Spleen (tissue), 7 donors: ENCODE measurements around the gene MUS81.

ENCODE experiments used
- CTCF ChIP-seq, 11 experiments: fragments of 200-600 bp in 7 of 11; fragments of 450-650 bp in 4 of 11; sonication (generic) in 4 of 11; IDR thresholded peaks in 8 of 11; conservative IDR thresholded peaks in 3 of 11; 1 replicate in 7 of 11; 2 replicates in 4 of 11; pipeline versions ENCODE4 v1.4.0 to v1.8.0; 2016 to 2021; ENCODE audit warnings: antibody characterized with exemption in 11 of 11, inconsistent platforms in 4 of 11, mild to moderate bottlenecking in 1 of 11
- POLR2A ChIP-seq, 3 donors: fragments of 450-650 bp; IDR thresholded peaks; one replicate each; pipeline ENCODE4 v1.5.1; 2017; ENCODE audit warnings: antibody characterized with exemption in 3 of 3, mild to moderate bottlenecking in 1 of 3
- POLR2AphosphoS5 ChIP-seq, 3 donors: sonication (generic); formaldehyde crosslinking; IDR thresholded peaks; one replicate each; pipeline ENCODE4 v1.5.1; 2017; ENCODE audit warnings: antibody characterized with exemption in 3 of 3
- donor health status: DM: no; HTN: no; CAD: no; lungs with moderate emphysema.
- donor health status: DM: no; HTN: no; CAD: no.
- donor health status: DM: no; HTN: no; CAD: no.

GRCh38 chr11:65855927-65856363, 4.3 kb upstream of the MUS81 start:
- TF ChIP-seq CTCF (IDR thresholded peaks at IDR 0.05 in 8 of 11, conservative IDR thresholded peaks at IDR 0.05 in 3 of 11) (no peak), POLR2A (IDR thresholded peaks at IDR 0.05) (no peak), POLR2AphosphoS5 (IDR thresholded peaks at IDR 0.05) (no peak)
